Inflammatory macrophage treated with lipopolysaccharide for 1 hour (primary cell): ENCODE results near the gene RGPD4.
"Not testable (repeated sequence)": the region's sequence is repeated elsewhere in the genome, so short reads cannot be mapped to it uniquely, and the experiment has no call there.

Experiments
- DNase-seq, 2 donors: peaks; one replicate each; pipeline ENCODE4 v3.0.0-alpha.2; 2020 to 2022

Gene RGPD4

DNA sequence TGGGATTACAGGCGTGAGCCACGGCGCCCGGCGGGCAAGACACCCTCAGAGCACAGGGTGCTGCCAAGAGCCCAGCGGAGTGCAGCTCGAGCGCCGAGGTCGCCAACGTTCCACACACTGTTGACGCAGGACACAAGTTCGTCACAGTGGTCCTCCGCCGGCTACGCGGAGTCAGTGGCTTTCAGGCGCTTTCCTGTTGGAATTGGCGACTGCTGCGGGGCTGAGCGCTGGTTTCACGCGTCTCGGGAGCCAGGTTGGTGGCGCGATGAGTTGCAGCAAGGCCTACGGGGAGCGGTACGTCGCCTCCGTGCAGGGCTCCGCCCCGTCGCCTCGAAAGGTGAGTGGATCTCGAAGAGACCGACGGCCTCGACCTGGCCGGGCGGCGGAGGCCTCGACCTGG is at the start of gene RGPD4:
Gene RGPD4 (plus strand): TSS at position 144 of the 400 bp plus-strand sequence. CDS start 122 bp downstream, at position 266.
- DNase-seq: not testable (repeated sequence)

GRCh38 chr2:107777974-107778373 is 48.7 kb upstream of the RGPD4 start:
- no peak for DNase-seq

DNA sequence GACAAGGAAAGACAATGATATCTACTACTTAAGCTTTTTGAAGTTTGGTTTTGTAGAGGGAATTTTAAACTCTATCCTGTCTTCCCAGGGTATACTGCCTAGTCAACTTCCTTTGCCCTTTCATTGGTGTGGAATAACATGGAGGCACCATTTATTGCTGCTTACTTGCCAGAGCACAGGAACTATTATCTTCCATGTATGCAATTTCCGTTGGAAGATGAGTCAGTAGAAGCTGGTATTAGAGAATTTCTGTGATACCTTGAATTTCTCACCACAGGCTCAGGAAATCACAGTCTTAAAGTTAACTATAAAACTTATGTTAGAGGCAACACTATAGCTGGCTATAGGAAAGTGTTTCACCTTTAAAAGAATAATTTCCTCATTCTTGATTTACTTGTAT is 40.9 kb upstream of the RGPD4 start:
- DNase-seq: no peak

DNA sequence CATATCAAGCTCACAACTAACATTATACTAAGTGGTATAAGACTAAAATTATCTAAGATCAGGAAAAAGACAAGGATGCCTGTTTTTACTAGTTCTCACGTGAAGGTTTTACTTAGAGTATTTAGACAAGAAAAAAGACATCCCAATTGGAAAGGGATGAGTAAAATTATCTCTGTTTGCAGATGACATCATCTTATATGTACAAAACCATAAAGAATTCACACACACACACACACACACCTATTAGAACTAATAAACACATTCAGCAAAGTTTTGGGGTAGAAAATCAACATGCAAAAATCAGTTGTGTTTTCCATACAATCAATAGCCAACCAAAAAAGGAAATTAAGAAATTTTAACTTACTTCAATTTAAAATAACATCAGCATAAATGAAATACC is 35.9 kb upstream of the RGPD4 start:
- DNase-seq: no peak

GRCh38 chr2:107801498-107801897 is 25.2 kb upstream of the RGPD4 start:
- no peak for DNase-seq

DNA sequence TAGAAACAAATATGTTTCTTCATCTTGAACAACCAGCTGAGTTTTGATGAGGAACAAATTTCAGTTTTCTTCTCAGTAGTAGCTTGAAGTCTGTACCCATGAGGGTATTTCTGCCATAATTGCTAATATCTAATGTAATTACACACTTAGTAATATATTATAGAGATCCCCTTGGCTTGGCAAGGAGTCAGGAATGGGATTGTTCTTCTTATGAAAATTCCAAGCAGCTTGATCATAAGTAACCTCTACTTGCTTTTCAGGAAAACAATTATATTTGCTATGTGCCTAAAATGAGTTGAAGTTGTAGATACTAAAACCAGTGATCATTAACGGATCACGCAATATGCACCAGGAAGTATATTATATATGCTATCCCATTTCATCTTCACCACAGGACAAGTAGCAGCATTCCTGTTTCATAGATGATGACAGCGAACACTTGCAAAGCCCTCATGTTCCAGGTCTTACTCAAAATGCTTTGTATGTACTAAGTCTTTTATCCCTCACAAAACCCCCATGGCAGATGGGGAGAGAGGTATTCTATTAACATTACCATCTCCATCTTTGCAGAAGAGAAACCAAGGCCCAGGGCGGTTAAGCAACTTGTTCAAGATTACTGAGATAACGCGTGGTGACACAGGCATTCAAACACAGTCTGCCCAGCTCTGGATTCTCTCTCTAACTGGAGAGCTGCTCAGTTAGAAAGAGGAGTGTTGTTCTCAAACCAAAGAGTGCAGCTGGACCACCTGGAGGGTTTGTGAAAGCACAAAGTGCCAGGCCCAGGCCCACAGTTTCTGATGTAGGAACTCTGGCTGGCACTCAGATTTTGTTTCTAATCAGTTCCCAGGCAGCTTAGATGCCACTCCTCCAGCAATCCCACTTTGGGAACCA is 21.8 kb upstream of the RGPD4 start:
- no peak for DNase-seq

- no peak for DNase-seq
Observed at GRCh38 chr2:107806901-107807300, 19.8 kb upstream of the RGPD4 start.

DNA sequence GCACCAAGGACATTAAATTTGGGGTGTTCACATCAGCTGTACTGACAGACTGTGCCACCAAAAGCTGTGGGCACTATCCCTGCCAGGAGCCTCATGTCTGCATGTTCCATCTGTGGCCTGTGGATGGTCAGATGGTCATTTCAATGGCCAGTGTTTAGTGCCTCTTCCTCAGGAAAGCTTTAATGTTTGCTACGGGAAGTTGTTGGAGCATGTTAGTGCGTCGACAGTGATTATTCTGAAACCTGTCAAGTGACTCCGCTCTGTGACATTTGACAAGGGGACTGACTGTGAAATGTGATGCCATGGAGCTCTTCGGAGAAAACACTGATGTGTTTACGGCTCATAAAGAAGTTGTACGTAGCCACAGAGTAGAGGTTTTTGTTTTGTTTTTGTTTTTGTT is 18.7 kb upstream of the RGPD4 start:
- DNase-seq: no peak

DNA sequence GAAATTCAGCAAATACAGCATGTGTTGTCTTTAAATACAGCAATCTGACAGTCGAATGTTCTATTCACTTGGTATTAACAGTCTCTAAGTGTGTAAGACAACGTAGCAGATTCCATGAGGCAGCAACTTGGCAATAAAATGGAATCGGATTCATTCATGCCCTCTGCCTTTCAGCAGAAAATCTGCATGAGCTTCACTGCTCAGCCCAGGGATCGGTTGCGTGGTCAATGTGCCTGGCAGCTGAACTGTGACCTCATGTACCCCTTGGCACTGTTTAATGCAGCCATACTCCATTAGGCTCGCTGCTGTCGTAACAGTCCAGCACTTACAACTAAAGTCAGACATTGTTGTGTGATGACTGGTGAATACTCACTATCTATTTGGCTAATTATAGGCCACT is 17.7 kb upstream of the RGPD4 start:
- DNase-seq: no peak

DNA sequence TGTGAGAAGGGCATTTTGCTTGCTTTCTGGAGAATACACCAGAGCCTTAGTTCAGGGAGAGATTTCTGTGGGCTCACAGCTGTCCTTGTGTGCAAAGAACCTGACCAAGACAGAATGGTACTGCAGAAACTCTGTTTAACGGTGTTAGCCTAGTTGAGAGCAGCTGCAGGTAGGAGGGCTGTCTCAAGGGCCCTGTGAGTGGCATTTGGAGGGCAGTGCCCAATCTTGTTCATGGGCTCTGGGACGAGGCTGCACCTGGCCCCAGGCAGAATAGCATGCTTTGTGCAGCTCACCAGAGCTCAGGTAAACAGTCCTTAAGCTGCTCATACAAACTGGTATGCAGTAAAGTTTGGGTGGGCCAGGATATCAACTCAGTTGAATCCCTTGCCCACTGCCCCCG is 16.9 kb upstream of the RGPD4 start:
- no peak for DNase-seq

DNA sequence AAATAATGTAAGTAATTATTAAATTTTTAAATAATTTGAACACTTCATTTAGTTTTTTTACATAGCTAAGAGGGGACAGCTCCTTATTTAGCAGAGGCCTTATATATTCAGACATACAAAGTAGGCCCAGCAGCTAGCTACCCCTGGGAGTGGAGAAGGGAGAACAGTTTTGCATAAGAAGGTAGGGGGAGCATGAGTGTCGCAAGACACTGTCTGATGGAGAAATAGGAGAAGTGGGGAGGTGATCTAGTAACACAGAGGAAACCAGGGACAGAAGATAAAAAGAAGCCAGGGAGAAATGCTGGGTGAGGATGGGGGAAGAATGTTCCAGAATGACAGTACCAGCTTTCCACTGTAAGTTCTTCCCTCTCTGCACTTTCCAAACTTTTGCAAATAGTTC is 16.0 kb upstream of the RGPD4 start:
- DNase-seq: no peak

- DNase-seq: no peak
Observed at GRCh38 chr2:107811411-107811810, 15.3 kb upstream of the RGPD4 start.

GRCh38 chr2:107812006-107812405 is 14.7 kb upstream of the RGPD4 start:
- DNase-seq: no peak

GRCh38 chr2:107817378-107817777 is 9.3 kb upstream of the RGPD4 start:
- DNase-seq: no peak

DNA sequence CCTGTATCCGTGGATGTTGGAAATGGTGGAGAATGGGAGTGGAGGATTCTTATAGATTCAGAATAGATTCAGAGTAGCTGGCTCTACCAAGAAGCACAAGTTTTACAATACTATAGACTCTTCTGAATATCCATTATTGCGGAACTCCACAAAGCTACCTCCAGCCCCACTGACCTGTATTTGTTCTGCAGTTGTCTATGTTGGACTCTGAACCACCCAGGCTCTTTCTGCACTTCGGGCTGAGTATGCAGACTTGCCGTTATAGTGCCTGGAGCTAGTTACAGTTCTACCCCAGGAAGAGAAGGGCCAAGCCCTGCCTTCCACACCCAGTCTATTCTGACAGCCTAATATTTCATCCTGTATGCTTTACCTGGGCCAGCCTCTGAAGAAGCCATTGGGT is 4.4 kb upstream of the RGPD4 start:
- no peak for DNase-seq

GRCh38 chr2:107824451-107825205 is 2.1 kb upstream of the RGPD4 start:
- no peak for DNase-seq

- no peak for DNase-seq
Observed at GRCh38 chr2:107825206-107825563, 1.5 kb upstream of the RGPD4 start.

DNA sequence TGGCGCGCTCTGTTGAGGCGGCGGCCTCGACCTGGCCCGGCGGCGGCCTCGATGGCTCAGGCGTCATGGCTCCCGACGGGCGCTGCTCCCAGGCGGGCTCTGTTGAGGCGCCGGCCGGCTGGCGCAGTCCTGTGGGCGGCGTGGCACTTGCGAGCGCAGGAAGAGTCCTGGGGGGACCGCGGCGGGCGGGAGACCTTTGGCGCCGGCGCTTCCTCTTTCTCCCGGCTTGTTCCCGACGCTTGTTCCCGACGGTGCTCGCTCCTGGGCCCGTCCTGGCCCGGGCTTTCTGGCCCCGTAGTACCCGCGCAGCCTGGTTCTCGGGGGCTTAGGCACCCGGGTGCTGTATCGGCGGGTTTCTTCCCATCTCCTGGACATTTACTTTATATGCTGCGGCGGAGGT is 2.8 kb downstream of the RGPD4 start:
- not testable (repeated sequence) for DNase-seq

DNA sequence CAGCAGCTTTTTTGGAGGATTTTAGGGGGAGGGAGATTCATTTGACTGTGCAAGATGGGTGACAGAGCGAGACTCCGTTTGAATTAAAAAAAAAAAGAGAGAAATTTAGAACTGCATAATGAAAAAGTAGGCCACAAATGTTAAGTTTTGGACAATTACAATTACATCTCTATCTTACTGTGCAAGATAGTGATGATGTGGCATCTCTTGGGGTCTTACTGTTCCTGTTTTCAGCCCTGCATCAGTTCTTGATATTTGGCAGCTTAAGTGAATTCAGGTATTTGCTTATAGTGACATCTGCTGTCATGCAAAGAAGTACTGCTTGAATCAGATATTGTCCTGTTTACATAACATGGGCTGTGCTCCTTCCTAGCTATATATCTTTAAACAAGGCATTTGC is 6.5 kb downstream of the RGPD4 start:
- not testable (repeated sequence) for DNase-seq

- not testable (repeated sequence) for DNase-seq
Observed at GRCh38 chr2:107833618-107834017, 6.9 kb downstream of the RGPD4 start.

GRCh38 chr2:107916121-107916520 is 89.4 kb downstream of the RGPD4 start:
- not testable (repeated sequence) for DNase-seq

DNA sequence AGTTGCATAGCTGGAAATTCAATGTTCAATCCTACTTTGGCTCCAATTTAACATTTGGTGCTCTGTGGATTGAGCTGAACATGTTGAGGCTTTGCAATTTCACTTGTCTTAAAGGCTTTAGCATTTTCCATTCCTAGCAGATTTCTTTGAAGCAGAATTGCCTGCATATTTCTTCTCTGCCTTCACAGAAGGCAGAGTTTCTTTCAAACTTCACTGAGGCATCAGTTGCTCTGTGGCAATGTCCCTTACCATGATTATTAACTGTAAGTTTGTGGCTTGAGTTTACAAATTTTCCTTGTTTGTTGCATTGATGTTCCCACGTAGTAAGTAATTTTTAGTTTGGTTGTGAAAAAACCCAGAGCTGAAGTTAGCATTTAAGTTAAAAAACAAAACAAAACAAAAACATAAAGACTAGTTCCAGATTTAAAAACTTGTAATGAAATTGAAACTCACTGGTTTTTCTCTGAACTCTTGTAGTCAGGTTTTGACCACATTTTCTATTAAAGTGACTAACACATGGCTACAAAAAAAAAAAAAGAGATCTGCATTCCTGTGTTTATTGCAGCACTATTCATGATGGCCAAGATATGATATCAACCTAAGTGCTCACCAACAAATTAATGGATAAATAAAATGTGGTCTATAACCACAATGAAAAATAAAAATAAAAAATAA is 90.1 kb downstream of the RGPD4 start:
- not testable (repeated sequence) for DNase-seq

- no peak for DNase-seq
Observed at GRCh38 chr2:107927034-107927534, 100.4 kb downstream of the RGPD4 start.
